Thyroid gland (tissue), 4 donors: Measurements from ENCODE around the gene DAB2IP. TPM values are rescaled to one million over a fixed set of nuclear protein-coding genes. Genes with fewer than 3 reads are reported as not detected.
A peak's percentile ranks its signal among the peaks of the same experiment; 100 is the strongest.

Source experiments
- DNase-seq, 2 donors: peaks; one replicate each; pipeline ENCODE4 v3.0.0-alpha.2; 2019
- H3K27ac ChIP-seq, 3 donors: fragments of 200-600 bp; sonication (generic); 1 replicate in 2 of 3; 2 replicates in 1 of 3; pipeline ENCODE4 v1.5.1; 2016 to 2019; ENCODE audit warnings: mild to moderate bottlenecking in 1 of 3, moderate library complexity in 1 of 3
- H3K27me3 ChIP-seq: fragments of 200-600 bp; sonication (generic); one replicate; pipeline ENCODE4 v1.5.1; 2019
- H3K36me3 ChIP-seq, 2 donors: fragments of 200-600 bp; sonication (generic); one replicate each; pipeline ENCODE4 v1.5.1; 2016 to 2019
- H3K4me1 ChIP-seq, 2 donors: fragments of 200-600 bp; sonication (generic); one replicate each; pipeline ENCODE4 v1.5.1; 2017 to 2019
- H3K4me3 ChIP-seq, 3 donors: fragments of 200-600 bp; sonication (generic); replicated peaks in 1 of 3; 1 replicate in 2 of 3; 2 replicates in 1 of 3; pipeline ENCODE4 v1.5.1; 2016; ENCODE audit warnings: mild to moderate bottlenecking in 1 of 3
- H3K9me3 ChIP-seq: fragments of 200-600 bp; sonication (generic); one replicate; pipeline ENCODE4 v1.5.1; 2017
- POLR2A ChIP-seq, 2 donors: fragments of 450-650 bp; IDR thresholded peaks; one replicate each; pipeline ENCODE4 v1.6.1; 2017; ENCODE audit warnings: antibody characterized with exemption in 2 of 2, mild to moderate bottlenecking in 2 of 2, moderate library complexity in 1 of 2
- WGBS, 2 donors: methylation state at CpG; one replicate each; pipeline ENCODE4 v1.1.5; 2017; 5-methylcytosine and 5-hydroxymethylcytosine counted together
- intact Hi-C: fragments of 100-400 bp; cut with DNase I; formaldehyde crosslinking; loops from one replicate; pipeline ENCODE4 v1.15.1; 2023
- total RNA-seq, 4 donors: library from RNA; depleted of rRNA; stranded (reverse); fragments of >200 nt; gene quantifications; one replicate each; pipeline ENCODE4 v1.2.3, GENCODE V29; 2016
- TF ChIP-seq, protein P1 (sequence below), 6 experiments: fragments of 200-600 bp in 3 of 6; fragments of 450-650 bp in 3 of 6; sonication (generic) in 3 of 6; IDR thresholded peaks; one replicate each; pipeline ENCODE4 v1.5.1; 2016 to 2019; ENCODE audit warnings: antibody characterized with exemption in 6 of 6, mild to moderate bottlenecking in 2 of 6, inconsistent platforms in 1 of 6, moderate library complexity in 1 of 6

The DAB2IP gene
- total RNA-seq, 4 donors from 2014 or later = 26.0 to 48.5 (median 38.2) TPM

DNA sequence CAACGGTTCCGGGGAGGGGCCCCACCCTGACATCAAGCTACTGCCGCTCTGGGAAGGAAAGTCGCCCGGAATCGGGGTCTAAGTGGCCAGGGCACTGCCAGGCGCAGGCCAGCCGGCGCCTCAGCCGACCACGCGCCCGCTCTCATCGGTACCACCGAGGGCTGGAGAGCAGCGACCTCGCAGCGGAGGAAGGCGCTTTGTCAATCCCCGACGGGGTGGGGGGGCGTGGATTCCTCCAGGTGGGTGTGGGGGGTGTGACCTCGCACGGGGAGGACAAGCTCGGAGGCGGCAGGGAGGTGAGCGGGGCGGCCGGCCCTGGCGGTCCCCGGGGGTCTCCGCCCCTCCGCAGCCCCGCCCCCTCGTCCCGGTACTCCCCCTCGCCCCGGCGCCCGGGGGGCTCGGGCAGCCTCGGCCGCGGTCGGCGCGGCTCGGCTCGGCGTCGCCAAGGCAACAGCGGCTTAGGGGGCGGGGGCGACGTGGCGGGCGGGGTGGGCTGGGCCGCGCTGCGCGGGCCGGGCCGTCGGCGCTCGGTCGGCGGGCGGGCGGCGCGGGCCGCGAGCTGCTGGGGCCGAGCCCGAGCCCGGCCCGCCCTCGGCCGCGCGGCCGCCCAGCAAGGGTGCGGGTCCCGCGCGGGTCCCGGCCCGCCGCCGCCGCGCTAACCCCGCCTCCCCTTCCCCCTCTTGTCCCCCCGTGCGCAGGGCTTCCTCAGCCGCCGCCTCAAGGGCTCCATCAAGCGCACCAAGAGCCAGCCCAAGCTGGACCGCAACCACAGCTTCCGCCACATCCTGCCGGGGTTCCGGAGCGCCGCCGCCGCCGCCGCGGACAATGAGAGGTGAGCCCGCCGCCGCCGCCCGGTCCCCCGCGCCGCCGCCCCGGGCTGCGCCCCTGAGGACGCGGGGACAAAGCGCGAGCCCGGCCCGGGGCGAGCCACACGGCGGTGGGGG is 47.5 kb downstream of the DAB2IP start:
- Histone ChIP-seq H3K27ac (peak overlapping the region in 2 of 3 donors; percentile 56 to 74), H3K4me3 (peak overlapping the region; percentile 1 to 57 (median 18)), H3K27me3 (no peaks in the 10 kb centered on the region), H3K36me3 (no peaks in the 10 kb centered on the region), H3K4me1 (peaks cover 14 to 30% of the 10 kb centered on the region in 2 donors), H3K9me3 (no peaks in the 10 kb centered on the region)
- TF ChIP-seq, protein P1, sequence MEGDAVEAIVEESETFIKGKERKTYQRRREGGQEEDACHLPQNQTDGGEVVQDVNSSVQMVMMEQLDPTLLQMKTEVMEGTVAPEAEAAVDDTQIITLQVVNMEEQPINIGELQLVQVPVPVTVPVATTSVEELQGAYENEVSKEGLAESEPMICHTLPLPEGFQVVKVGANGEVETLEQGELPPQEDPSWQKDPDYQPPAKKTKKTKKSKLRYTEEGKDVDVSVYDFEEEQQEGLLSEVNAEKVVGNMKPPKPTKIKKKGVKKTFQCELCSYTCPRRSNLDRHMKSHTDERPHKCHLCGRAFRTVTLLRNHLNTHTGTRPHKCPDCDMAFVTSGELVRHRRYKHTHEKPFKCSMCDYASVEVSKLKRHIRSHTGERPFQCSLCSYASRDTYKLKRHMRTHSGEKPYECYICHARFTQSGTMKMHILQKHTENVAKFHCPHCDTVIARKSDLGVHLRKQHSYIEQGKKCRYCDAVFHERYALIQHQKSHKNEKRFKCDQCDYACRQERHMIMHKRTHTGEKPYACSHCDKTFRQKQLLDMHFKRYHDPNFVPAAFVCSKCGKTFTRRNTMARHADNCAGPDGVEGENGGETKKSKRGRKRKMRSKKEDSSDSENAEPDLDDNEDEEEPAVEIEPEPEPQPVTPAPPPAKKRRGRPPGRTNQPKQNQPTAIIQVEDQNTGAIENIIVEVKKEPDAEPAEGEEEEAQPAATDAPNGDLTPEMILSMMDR (IDR thresholded peaks at IDR 0.05) = no peak
- TF ChIP-seq POLR2A (IDR thresholded peaks at IDR 0.05) = no peak
- peak; percentile 66 to 71 for DNase-seq
- intact Hi-C loops = no loop called here
- WGBS, 2 donors = 4 to 19% methylated on average over 5 to 15 of the region's 130 CpGs

DNA sequence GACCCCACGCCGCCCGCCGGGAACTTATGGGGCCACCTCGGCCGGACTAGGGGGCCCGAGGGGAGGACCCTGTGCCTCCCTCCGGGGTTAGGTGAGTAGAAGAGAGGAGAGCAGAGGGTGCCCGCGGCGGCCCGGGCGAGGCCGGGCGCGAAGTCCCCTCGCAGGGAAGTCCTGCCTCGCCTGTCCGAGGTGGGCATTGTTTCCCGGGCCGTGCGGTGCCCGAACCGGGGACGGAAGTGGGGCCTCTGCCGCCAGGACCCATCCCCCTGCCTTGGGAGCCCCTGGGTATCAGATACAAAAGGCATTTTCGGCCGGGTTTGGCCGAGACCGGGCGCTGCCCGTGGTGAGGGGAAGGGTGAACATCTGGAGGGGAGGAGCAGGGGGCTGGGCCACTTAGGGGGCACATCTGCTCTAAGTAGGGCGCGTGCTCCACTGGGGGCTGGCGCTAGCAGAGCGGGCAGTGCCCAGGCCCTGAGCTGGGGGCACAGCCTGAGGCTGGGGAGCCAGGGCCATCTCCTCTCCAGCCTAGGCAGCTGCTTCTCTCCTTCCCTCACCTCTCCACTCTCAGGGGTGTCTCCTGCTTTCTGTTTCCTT is 48.2 kb downstream of the DAB2IP start:
- Histone ChIP-seq H3K27me3 (no peaks in the 10 kb centered on the region), H3K27ac (peak overlapping the region in 2 of 3 donors; percentile 56 to 74), H3K4me1 (peaks cover 14 to 30% of the 10 kb centered on the region in 2 donors), H3K36me3 (no peaks in the 10 kb centered on the region), H3K9me3 (no peaks in the 10 kb centered on the region), H3K4me3 (peak overlapping the region; percentile 1 to 57 (median 18))
- WGBS, 2 donors = 7 to 8% methylated on average over 10 to 22 of the region's 36 CpGs
- DNase-seq = peak in 1 of 2 donors; percentile 12
- intact Hi-C loops = no loop called here
- TF ChIP-seq, protein P1 (IDR thresholded peaks at IDR 0.05) = no peak
- no peak for TF ChIP-seq POLR2A (IDR thresholded peaks at IDR 0.05)

DNA sequence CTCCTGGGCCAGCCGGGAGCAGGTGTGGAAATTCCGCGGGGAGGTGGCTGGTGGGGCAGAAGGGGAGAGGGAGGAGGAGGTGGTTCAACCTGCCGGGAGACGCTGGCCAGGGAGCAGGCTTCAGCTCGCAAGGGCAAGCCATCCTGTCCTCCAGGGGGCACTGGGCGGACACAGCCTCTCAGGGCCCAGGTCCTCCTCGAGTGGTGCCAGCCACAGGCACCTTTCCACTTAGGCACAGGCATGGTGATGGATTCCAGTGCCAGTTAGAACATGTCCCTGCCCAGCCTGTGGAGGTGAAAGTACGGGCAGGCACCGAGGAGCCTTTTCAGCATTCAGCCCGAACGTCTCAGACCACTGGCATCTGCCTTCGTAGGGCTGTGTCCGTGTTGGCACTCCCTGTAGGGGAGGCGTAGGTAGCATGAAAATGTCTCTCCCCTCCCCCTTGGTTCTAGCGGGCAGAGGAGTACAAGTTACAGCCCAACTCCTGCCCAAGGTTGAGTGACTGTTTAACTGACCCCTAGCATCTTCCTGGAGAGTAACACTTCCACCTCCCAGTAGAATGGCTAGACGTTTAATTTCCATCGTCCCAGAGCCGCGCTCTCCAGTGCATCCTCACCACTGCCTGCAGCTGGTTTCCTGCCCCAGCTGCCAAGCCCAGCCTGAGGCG is 48.9 kb downstream of the DAB2IP start:
- H3K27ac ChIP-seq = peak overlapping the region in 2 of 3 donors; percentile 56 to 74
- H3K4me3 ChIP-seq = peak overlapping the region in 1 of 3 donors; percentile 57
- no peaks in the 10 kb centered on the region for H3K27me3 ChIP-seq
- peaks cover 14 to 30% of the 10 kb centered on the region in 2 donors for H3K4me1 ChIP-seq
- TF ChIP-seq, protein P1 (IDR thresholded peaks at IDR 0.05) = peak in 4 of 6 experiments; percentile 52 to 60 (median 56)
- no peak for TF ChIP-seq POLR2A (IDR thresholded peaks at IDR 0.05)
- WGBS, 2 donors = 41 to 44% methylated on average over 15 to 16 of the region's 21 CpGs
- intact Hi-C loops = no loop called here
- H3K9me3 ChIP-seq = no peaks in the 10 kb centered on the region
- no peaks in the 10 kb centered on the region for H3K36me3 ChIP-seq
- peak; percentile 82 to 86 for DNase-seq

DNA sequence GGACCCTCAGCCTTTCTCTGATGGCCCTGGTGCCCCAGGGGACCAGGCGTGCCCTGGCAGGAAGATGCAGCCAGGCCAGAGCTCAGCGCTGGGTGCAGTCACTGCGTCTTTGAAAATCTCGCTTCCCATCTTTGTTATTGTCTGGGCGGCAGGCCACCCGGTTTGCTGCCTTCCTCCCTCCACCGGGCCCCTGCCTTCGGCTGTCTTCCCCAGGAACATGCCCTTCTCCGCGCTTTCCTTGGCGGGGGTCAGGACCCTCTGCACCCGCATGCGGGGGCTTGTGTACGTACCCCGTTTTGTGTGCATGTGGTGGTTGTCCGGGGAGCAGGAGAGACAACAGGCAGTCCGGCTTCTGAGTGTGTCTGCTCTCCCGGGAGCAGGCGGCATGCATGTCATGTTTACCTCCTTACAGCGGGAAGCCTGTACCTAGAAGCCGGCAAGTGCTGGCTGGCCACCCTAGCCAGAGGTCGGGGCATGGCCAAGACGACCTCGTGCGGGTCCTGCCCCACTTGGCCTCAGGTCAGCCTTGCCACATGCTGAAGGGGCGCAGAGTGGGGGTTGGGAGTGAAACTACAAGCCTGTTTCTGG is 49.5 kb downstream of the DAB2IP start:
- Histone ChIP-seq H3K36me3 (no peaks in the 10 kb centered on the region), H3K27ac (peak overlapping the region in 2 of 3 donors; percentile 56 to 74), H3K27me3 (no peaks in the 10 kb centered on the region), H3K9me3 (no peaks in the 10 kb centered on the region), H3K4me1 (peaks cover 14 to 30% of the 10 kb centered on the region in 2 donors), H3K4me3 (no peak overlapping the region)
- WGBS, 2 donors = 70 to 88% methylated on average over 23 to 24 of the region's 26 CpGs
- intact Hi-C loops = no loop called here
- DNase-seq = peak in 1 of 2 donors; percentile 6
- TF ChIP-seq, protein P1 (IDR thresholded peaks at IDR 0.05) = no peak
- no peak for TF ChIP-seq POLR2A (IDR thresholded peaks at IDR 0.05)
